HEK293 (cell line): ENCODE results near the gene BOC.

Source experiments
- KLF16 ChIP-seq: fragments of 450-650 bp; formaldehyde crosslinking; IDR thresholded peaks from 2 replicates; pipeline ENCODE4 v1.5.1; 2017; ENCODE audit warnings: missing biosample characterization, missing genetic modification characterization
- ZNF223 ChIP-seq: fragments of 450-650 bp; formaldehyde crosslinking; IDR thresholded peaks from 2 replicates; pipeline ENCODE4 v1.5.1; 2016; ENCODE audit warnings: missing biosample characterization, missing genetic modification characterization
- ZNF274 ChIP-seq, 2 experiments: fragments of 200-500 bp in 1 of 2; fragments of 450-650 bp in 1 of 2; sonication (Bioruptor generic) in 1 of 2; formaldehyde crosslinking in 1 of 2; IDR thresholded peaks; 2 replicates each; pipeline versions ENCODE4 v1.5.1 to v1.6.1; 2014 to 2016; ENCODE audit warnings: borderline replicate concordance in 1 of 2, inconsistent platforms in 1 of 2, low read length in 1 of 2, missing biosample characterization in 1 of 2, missing genetic modification characterization in 1 of 2
- TF ChIP-seq, protein P1 (sequence below): fragments of 450-650 bp; formaldehyde crosslinking; IDR thresholded peaks from 2 replicates; pipeline ENCODE4 v1.5.1; 2016; ENCODE audit warnings: missing biosample characterization, missing genetic modification characterization

- TF ChIP-seq KLF16 (tag by site-specific recombination) (no peak), ZNF274 (IDR thresholded peaks at IDR 0.05; ENCODE audit: low read length) (no peak), ZNF274 (tag by site-specific recombination; IDR thresholded peaks at IDR 0.05; ENCODE audit: borderline replicate concordance) (no peak), ZNF223 (tag by site-specific recombination) (no peak)
- TF ChIP-seq, protein P1, sequence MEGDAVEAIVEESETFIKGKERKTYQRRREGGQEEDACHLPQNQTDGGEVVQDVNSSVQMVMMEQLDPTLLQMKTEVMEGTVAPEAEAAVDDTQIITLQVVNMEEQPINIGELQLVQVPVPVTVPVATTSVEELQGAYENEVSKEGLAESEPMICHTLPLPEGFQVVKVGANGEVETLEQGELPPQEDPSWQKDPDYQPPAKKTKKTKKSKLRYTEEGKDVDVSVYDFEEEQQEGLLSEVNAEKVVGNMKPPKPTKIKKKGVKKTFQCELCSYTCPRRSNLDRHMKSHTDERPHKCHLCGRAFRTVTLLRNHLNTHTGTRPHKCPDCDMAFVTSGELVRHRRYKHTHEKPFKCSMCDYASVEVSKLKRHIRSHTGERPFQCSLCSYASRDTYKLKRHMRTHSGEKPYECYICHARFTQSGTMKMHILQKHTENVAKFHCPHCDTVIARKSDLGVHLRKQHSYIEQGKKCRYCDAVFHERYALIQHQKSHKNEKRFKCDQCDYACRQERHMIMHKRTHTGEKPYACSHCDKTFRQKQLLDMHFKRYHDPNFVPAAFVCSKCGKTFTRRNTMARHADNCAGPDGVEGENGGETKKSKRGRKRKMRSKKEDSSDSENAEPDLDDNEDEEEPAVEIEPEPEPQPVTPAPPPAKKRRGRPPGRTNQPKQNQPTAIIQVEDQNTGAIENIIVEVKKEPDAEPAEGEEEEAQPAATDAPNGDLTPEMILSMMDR (tag by site-specific recombination), result no peak
These were observed 10.4 kb downstream of the BOC start for GRCh38 chr3:113221721-113222257.
